Mammary epithelial cell (primary cell): ENCODE measurements around the gene PARP9.

Experiments
- EZH2 ChIP-seq: IDR thresholded peaks from 2 replicates; pipeline ENCODE4 v1.6.1; 2012; ENCODE audit warnings: low read length, inconsistent platforms, borderline replicate concordance
- TF ChIP-seq, protein P1 (sequence below), 2 donors: IDR thresholded peaks in 1 of 2; conservative IDR thresholded peaks in 1 of 2; 2 replicates each; pipeline ENCODE4 v1.5.1; 2011 to 2012; ENCODE audit warnings: inconsistent platforms in 2 of 2, low read length in 2 of 2, mild to moderate bottlenecking in 2 of 2, control low read depth in 1 of 2, low read depth in 1 of 2; ENCODE audit not compliant: insufficient read depth in 1 of 2; ENCODE audit errors: extremely low read depth in 1 of 2

DNA sequence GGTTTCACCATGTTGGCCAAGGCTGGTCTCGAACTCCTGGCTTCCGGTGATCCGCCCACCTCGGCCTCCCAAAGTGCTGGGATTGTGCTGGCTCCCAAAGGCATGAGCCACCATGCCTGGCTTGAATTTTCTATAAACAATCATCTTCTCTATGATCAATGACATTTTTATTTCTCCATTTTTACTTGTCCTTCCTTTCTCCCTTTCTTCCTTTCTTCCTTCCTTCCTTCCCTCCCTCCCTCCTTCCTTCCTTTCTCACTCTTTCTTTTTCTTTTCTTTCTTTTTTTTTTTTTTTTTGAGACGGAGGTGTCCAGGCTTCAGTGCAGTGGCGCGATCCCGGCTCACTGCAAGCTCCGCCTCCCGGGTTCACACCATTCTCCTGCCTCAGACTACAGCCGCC is 40.8 kb downstream of the PARP9 start:
- TF ChIP-seq, protein P1, sequence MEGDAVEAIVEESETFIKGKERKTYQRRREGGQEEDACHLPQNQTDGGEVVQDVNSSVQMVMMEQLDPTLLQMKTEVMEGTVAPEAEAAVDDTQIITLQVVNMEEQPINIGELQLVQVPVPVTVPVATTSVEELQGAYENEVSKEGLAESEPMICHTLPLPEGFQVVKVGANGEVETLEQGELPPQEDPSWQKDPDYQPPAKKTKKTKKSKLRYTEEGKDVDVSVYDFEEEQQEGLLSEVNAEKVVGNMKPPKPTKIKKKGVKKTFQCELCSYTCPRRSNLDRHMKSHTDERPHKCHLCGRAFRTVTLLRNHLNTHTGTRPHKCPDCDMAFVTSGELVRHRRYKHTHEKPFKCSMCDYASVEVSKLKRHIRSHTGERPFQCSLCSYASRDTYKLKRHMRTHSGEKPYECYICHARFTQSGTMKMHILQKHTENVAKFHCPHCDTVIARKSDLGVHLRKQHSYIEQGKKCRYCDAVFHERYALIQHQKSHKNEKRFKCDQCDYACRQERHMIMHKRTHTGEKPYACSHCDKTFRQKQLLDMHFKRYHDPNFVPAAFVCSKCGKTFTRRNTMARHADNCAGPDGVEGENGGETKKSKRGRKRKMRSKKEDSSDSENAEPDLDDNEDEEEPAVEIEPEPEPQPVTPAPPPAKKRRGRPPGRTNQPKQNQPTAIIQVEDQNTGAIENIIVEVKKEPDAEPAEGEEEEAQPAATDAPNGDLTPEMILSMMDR (conservative IDR thresholded peaks at IDR 0.05 in 1 of 2, IDR thresholded peaks at IDR 0.05 in 1 of 2; ENCODE audit: extremely low read depth in 1 of 2, insufficient read depth in 1 of 2, low read depth in 1 of 2, low read length in 2 of 2): no peak
- TF ChIP-seq EZH2: no peak
